Peyer's patch (tissue), 4 donors: Measurements from ENCODE around the gene GPR137B.

ENCODE experiments used
- CTCF ChIP-seq, 6 experiments: fragments of 450-650 bp in 4 of 6; fragments of 200-600 bp in 2 of 6; sonication (generic) in 1 of 6; IDR thresholded peaks; one replicate each; pipeline ENCODE4 v1.5.1; 2017 to 2019; ENCODE audit warnings: antibody characterized with exemption in 6 of 6, mild to moderate bottlenecking in 3 of 6, moderate library complexity in 1 of 6
- POLR2A ChIP-seq, 2 donors: fragments of 450-650 bp; IDR thresholded peaks; one replicate each; pipeline ENCODE4 v1.5.1; 2017; ENCODE audit warnings: antibody characterized with exemption in 2 of 2, mild to moderate bottlenecking in 2 of 2, moderate library complexity in 2 of 2

- TF ChIP-seq CTCF (IDR thresholded peaks at IDR 0.05) = no peak
- no peak for TF ChIP-seq POLR2A (IDR thresholded peaks at IDR 0.05)
Observed at GRCh38 chr1:236131916-236132315, 10.4 kb upstream of the GPR137B start.
